Caco-2 (cell line): ENCODE measurements around the gene PALM3. TPM values are rescaled to one million over a fixed set of nuclear protein-coding genes. Genes with fewer than 3 reads are reported as not detected.

Source experiments
- BruUV-seq: library from RNA; stranded (reverse); fragments of 400-500 nt; replicated peaks from 2 replicates; lab custom pipeline; 2021; lab: Mats Ljungman, UMichigan
- CTCF ChIA-PET: fragments of 300-600 bp; sonication (Branson Sonifier 250); formaldehyde crosslinking; loops from one replicate; lab custom pipeline; 2022; ENCODE audit warnings: antibody characterized with exemption; lab: Charles Lee
- POLR2A ChIA-PET: fragments of 300-600 bp; sonication (Branson Sonifier 250); formaldehyde crosslinking; loops from one replicate; lab custom pipeline; 2022; ENCODE audit warnings: antibody characterized with exemption; lab: Charles Lee
- DNase-seq, 2 experiments: peaks; one replicate each; pipeline versions ENCODE4 v3.0.0 to v3.0.0-alpha.2; 2020 to 2022
- H3K27me3 ChIP-seq: replicated peaks from 2 replicates; pipeline ENCODE4 v1.6.0; 2011; ENCODE audit warnings: low read length; ENCODE audit not compliant: control insufficient read depth, insufficient read depth
- H3K36me3 ChIP-seq: 2 replicates; pipeline ENCODE4 v1.5.1; 2011; ENCODE audit warnings: low read length; ENCODE audit not compliant: control insufficient read depth, insufficient read depth
- H3K4me1 ChIP-seq: fragments of 250-450 bp; sonication (Bioruptor Pico); 2 replicates; pipeline ENCODE4 v1.5.1; 2020; ENCODE audit warnings: mild to moderate bottlenecking
- H3K4me3 ChIP-seq: 2 replicates; pipeline ENCODE4 v1.5.1; 2011; ENCODE audit warnings: low read depth, mild to moderate bottlenecking, control low read depth, low read length
- H3K9me3 ChIP-seq: fragments of 250-450 bp; sonication (Bioruptor Pico); 2 replicates; pipeline ENCODE4 v1.5.1; 2020; ENCODE audit warnings: mild to moderate bottlenecking, moderate library complexity
- H3K27ac Mint-ChIP-seq: one replicate; pipeline ENCODE4 v1.8.0; 2022; ENCODE audit warnings: mixed read lengths; ENCODE audit not compliant: unreplicated experiment
- H3K27me3 Mint-ChIP-seq: one replicate; pipeline ENCODE4 v1.8.0; 2022; ENCODE audit warnings: mixed read lengths; ENCODE audit not compliant: insufficient read depth, unreplicated experiment
- H3K36me3 Mint-ChIP-seq: one replicate; pipeline ENCODE4 v1.8.0; 2022; ENCODE audit warnings: mild to moderate bottlenecking, mixed read lengths; ENCODE audit not compliant: insufficient read depth, unreplicated experiment
- H3K4me1 Mint-ChIP-seq: one replicate; pipeline ENCODE4 v1.8.0; 2022; ENCODE audit warnings: low read depth, mixed read lengths; ENCODE audit not compliant: unreplicated experiment
- H3K4me3 Mint-ChIP-seq: one replicate; pipeline ENCODE4 v1.8.0; 2022; ENCODE audit warnings: mild to moderate bottlenecking, moderate library complexity, mixed read lengths; ENCODE audit not compliant: unreplicated experiment
- H3K9me3 Mint-ChIP-seq: one replicate; pipeline ENCODE4 v1.8.0; 2022; ENCODE audit warnings: mixed read lengths; ENCODE audit not compliant: unreplicated experiment
- CTCF ChIP-seq, 2 experiments: fragments of 200-600 bp in 1 of 2; IDR thresholded peaks; 1 replicate in 1 of 2; 2 replicates in 1 of 2; pipeline versions ENCODE4 v1.5.1 to v1.8.0; 2011 to 2022; ENCODE audit warnings: antibody characterized with exemption in 1 of 2, control low read depth in 1 of 2, inconsistent platforms in 1 of 2, low read depth in 1 of 2, low read length in 1 of 2, mild to moderate bottlenecking in 1 of 2, moderate library complexity in 1 of 2; ENCODE audit not compliant: insufficient read depth in 1 of 2, severe bottlenecking in 1 of 2, unreplicated experiment in 1 of 2
- intact Hi-C: fragments of 100-400 bp; cut with micrococcal nuclease; formaldehyde crosslinking; loops from one replicate; pipeline ENCODE4 v1.10.0; 2022; ENCODE audit not compliant: unreplicated experiment
- total RNA-seq: library from RNA; stranded (reverse); gene quantifications from 2 replicates; pipeline ENCODE4 v1.2.3, GENCODE V29; 2022

The PALM3 gene
- total RNA-seq, 1 experiment from 2014 or later, result 25.9 TPM

GRCh38 chr19:14081797-14082674, 20.2 kb upstream of the PALM3 start:
- no peak for TF ChIP-seq CTCF (IDR thresholded peaks at IDR 0.05; ENCODE audit: insufficient read depth in 1 of 2, low read depth in 1 of 2, low read length in 1 of 2, severe bottlenecking in 1 of 2, unreplicated experiment in 1 of 2)
- H3K27me3 ChIP-seq, result no peaks in the 10 kb centered on the region
- intact Hi-C loops, result loop anchor here (2.0 to 5.0 kb wide), 2 partner anchors 35 to 55 kb away; partner anchors contain the start of genes ASF1B and PRKACA
- H3K27ac Mint-ChIP-seq, result peak overlapping the region; percentile 95
- H3K4me3 ChIP-seq, result peak overlapping the region; percentile 83
- H3K9me3 Mint-ChIP-seq, result no peaks in the 10 kb centered on the region
- H3K4me1 Mint-ChIP-seq, result no peaks in the 10 kb centered on the region
- ChIA-PET CTCF (interaction anchor here (0.6 to 1.7 kb wide), 5 partner anchors 10 to 203 kb away, joined by 3 to 8 read pairs (median 6); partner anchors contain the start of genes ASF1B and MISP3), POLR2A (interaction anchor here (0.6 kb wide), 1 partner anchor 229 kb away, joined by 11 read pairs; no protein-coding TSS in a partner anchor)
- no peaks in the 10 kb centered on the region for H3K27me3 Mint-ChIP-seq
- no peaks in the 10 kb centered on the region for H3K36me3 ChIP-seq
- DNase-seq, result no peak
- H3K4me3 Mint-ChIP-seq, result peak overlapping the region; percentile 93
- H3K9me3 ChIP-seq, result no peaks in the 10 kb centered on the region
- peaks cover 10% of the 10 kb centered on the region; the same call in 1 of the 2 replicates for H3K4me1 ChIP-seq
- TSS peak; percentile 62 for BruUV-seq
- H3K36me3 Mint-ChIP-seq, result peaks cover 10% of the 10 kb centered on the region

- intact Hi-C loops, result loop anchor here (2.0 to 5.0 kb wide), 2 partner anchors 36 to 56 kb away; partner anchors contain the start of genes ASF1B and PRKACA
- Mint-ChIP-seq H3K4me3 (peak overlapping the region; percentile 93), H3K27ac (peak overlapping the region; percentile 95), H3K27me3 (no peaks in the 10 kb centered on the region), H3K4me1 (no peaks in the 10 kb centered on the region), H3K9me3 (no peaks in the 10 kb centered on the region), H3K36me3 (peaks cover 10% of the 10 kb centered on the region)
- H3K4me3 ChIP-seq, result peak overlapping the region; percentile 83
- no peaks in the 10 kb centered on the region for H3K36me3 ChIP-seq
- ChIA-PET POLR2A (interaction anchor here (0.6 to 0.9 kb wide), 4 partner anchors 30 to 240 kb away, joined by 3 to 11 read pairs (median 4); no protein-coding TSS in a partner anchor), CTCF (interaction anchor here (0.6 to 1.7 kb wide), 6 partner anchors 9 to 219 kb away, joined by 3 to 8 read pairs (median 5); partner anchors contain the start of genes ASF1B, IL27RA and MISP3)
- peak; percentile 97 to 98 for DNase-seq
- no peaks in the 10 kb centered on the region for H3K9me3 ChIP-seq
- no peaks in the 10 kb centered on the region for H3K27me3 ChIP-seq
- TF ChIP-seq CTCF (IDR thresholded peaks at IDR 0.05; ENCODE audit: insufficient read depth in 1 of 2, low read depth in 1 of 2, low read length in 1 of 2, severe bottlenecking in 1 of 2, unreplicated experiment in 1 of 2), result no peak
- BruUV-seq, result TSS peak; percentile 91
- peaks cover 10% of the 10 kb centered on the region; the same call in 1 of the 2 replicates for H3K4me1 ChIP-seq
These were observed 19.3 kb upstream of the PALM3 start for GRCh38 chr19:14080887-14081796.
